DOHH2 (cell line): ENCODE data around the gene MSH2.

Experiments
- H3F3A ChIP-seq: fragments of 200-600 bp; sonication (generic), shearing (Covaris generic); 2 replicates; pipeline ENCODE4 v1.6.0; 2016; ENCODE audit warnings: antibody characterized with exemption, mild to moderate bottlenecking; ENCODE audit not compliant: control insufficient read depth, insufficient read depth
- H3K27ac ChIP-seq: fragments of 200-600 bp; sonication (generic); 2 replicates; pipeline ENCODE4 v1.5.1; 2014; ENCODE audit warnings: low read depth, mild to moderate bottlenecking, low read length, moderate library complexity
- H3K27me3 ChIP-seq: fragments of 200-600 bp; sonication (generic); 2 replicates; pipeline ENCODE4 v1.6.1; 2014; ENCODE audit warnings: mild to moderate bottlenecking, low read length, mixed read lengths; ENCODE audit not compliant: control insufficient read depth
- H3K36me3 ChIP-seq: fragments of 200-600 bp; sonication (generic); 2 replicates; pipeline ENCODE4 v1.6.1; 2014; ENCODE audit warnings: mild to moderate bottlenecking, low read length, moderate library complexity, mixed read lengths; ENCODE audit not compliant: control insufficient read depth
- H3K4me1 ChIP-seq: fragments of 200-600 bp; sonication (generic); 2 replicates; pipeline ENCODE4 v1.6.1; 2014; ENCODE audit warnings: mild to moderate bottlenecking, low read length, mixed read lengths; ENCODE audit not compliant: control insufficient read depth
- H3K4me2 ChIP-seq: fragments of 200-600 bp; sonication (generic); 2 replicates; pipeline ENCODE4 v1.6.0; 2014; ENCODE audit warnings: mild to moderate bottlenecking, low read length, moderate library complexity
- H3K4me3 ChIP-seq: fragments of 200-600 bp; sonication (generic); 2 replicates; pipeline ENCODE4 v1.5.1; 2014; ENCODE audit warnings: mild to moderate bottlenecking, low read length, mixed read lengths
- H3K79me2 ChIP-seq: fragments of 200-600 bp; sonication (generic); 2 replicates; pipeline ENCODE4 v1.6.1; 2014; ENCODE audit warnings: mild to moderate bottlenecking, low read length, mixed read lengths; ENCODE audit not compliant: control insufficient read depth
- H3K9me2 ChIP-seq: fragments of 200-600 bp; sonication (generic); replicated peaks from 2 replicates; pipeline ENCODE4 v1.6.1; 2014; ENCODE audit warnings: mild to moderate bottlenecking, low read length, mixed read lengths; ENCODE audit not compliant: control insufficient read depth
- H3K9me3 ChIP-seq: fragments of 200-600 bp; sonication (generic); 2 replicates; pipeline ENCODE4 v1.6.1; 2014; ENCODE audit warnings: antibody characterized with exemption, low read length, mixed read lengths; ENCODE audit not compliant: control insufficient read depth, insufficient read depth
- H4K20me1 ChIP-seq: fragments of 200-600 bp; sonication (generic); 2 replicates; pipeline ENCODE4 v1.6.0; 2014; ENCODE audit warnings: low read depth, mild to moderate bottlenecking, antibody characterized with exemption, low read length, moderate library complexity; ENCODE audit not compliant: control insufficient read depth, insufficient read depth
- CTCF ChIP-seq: fragments of 200-600 bp; sonication (generic); IDR thresholded peaks from one replicate; pipeline ENCODE4 v1.5.1; 2014; ENCODE audit warnings: antibody characterized with exemption, mild to moderate bottlenecking, low read depth, low read length; ENCODE audit not compliant: poor library complexity, severe bottlenecking
- EZH2phosphoT487 ChIP-seq: fragments of 200-600 bp; sonication (generic); IDR thresholded peaks from 2 replicates; pipeline ENCODE4 v1.6.1; 2017; ENCODE audit warnings: borderline replicate concordance, mild to moderate bottlenecking, antibody characterized with exemption, low read length, moderate library complexity, mixed read lengths

MSH2 gene

DNA sequence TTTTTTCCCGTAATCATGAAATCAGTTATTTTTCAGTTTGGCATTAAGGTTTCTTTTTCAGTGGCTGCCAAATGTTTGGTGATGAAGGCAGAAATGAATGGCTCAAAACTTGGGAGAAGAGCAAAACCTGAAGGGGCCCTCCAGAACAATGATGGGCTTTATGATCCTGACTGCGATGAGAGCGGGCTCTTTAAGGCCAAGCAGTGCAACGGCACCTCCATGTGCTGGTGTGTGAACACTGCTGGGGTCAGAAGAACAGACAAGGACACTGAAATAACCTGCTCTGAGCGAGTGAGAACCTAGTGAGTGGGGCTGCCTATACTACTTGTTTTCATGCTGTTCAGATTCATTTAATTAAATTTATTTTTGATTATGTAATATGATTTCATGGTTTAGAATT lies 29.2 kb upstream of the MSH2 start:
- Histone ChIP-seq H3K4me2 (no peak overlapping the region), H3K9me2 (no peaks in the 10 kb centered on the region), H3K36me3 (no peaks in the 10 kb centered on the region), H3F3A (no peaks in the 10 kb centered on the region), H3K27me3 (peaks cover 7% of the 10 kb centered on the region), H3K79me2 (no peaks in the 10 kb centered on the region), H3K9me3 (no peaks in the 10 kb centered on the region), H4K20me1 (no peaks in the 10 kb centered on the region), H3K27ac (no peak overlapping the region), H3K4me1 (no peaks in the 10 kb centered on the region), H3K4me3 (no peak overlapping the region)
- no peak for TF ChIP-seq CTCF
- no peak for TF ChIP-seq EZH2phosphoT487

- no peaks in the 10 kb centered on the region for H4K20me1 ChIP-seq
- H3K27me3 ChIP-seq = peaks cover 13% of the 10 kb centered on the region
- H3K4me2 ChIP-seq = no peak overlapping the region
- H3K36me3 ChIP-seq = no peaks in the 10 kb centered on the region
- TF ChIP-seq EZH2phosphoT487 = no peak
- no peak for TF ChIP-seq CTCF
- no peaks in the 10 kb centered on the region for H3K9me3 ChIP-seq
- no peaks in the 10 kb centered on the region for H3K4me1 ChIP-seq
- H3F3A ChIP-seq = no peaks in the 10 kb centered on the region
- H3K27ac ChIP-seq = no peak overlapping the region
- H3K9me2 ChIP-seq = no peaks in the 10 kb centered on the region
- H3K79me2 ChIP-seq = no peaks in the 10 kb centered on the region
- no peak overlapping the region for H3K4me3 ChIP-seq
Observed at GRCh38 chr2:47375307-47375706, 27.6 kb upstream of the MSH2 start.

DNA sequence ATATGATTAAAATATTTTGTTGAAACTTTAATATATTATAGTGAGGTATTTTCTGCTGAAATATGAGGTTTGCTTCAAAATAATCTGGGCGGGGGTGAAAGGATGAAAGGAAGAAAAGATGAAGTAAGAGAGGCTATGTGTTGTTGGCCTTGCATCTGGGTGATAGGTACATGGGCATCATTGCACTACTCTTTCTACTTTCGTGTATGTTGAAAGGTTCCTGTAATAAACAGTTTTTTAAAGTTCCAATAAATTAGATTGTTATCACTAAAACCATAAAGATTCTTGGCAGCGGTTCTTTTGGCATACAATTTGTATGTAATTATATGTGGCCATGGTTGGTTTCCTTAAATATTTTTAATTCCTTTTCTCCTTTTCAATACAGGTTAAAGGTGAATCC lies 23.6 kb upstream of the MSH2 start:
- H3K27ac ChIP-seq = no peak overlapping the region
- no peaks in the 10 kb centered on the region for H3K79me2 ChIP-seq
- no peaks in the 10 kb centered on the region for H3F3A ChIP-seq
- no peaks in the 10 kb centered on the region for H4K20me1 ChIP-seq
- no peaks in the 10 kb centered on the region for H3K4me1 ChIP-seq
- TF ChIP-seq EZH2phosphoT487 (no peak), CTCF (no peak)
- H3K9me2 ChIP-seq = no peaks in the 10 kb centered on the region
- peaks cover 10% of the 10 kb centered on the region; the same call in 1 of the 2 replicates for H3K27me3 ChIP-seq
- H3K4me3 ChIP-seq = no peak overlapping the region
- H3K9me3 ChIP-seq = no peaks in the 10 kb centered on the region
- no peak overlapping the region for H3K4me2 ChIP-seq
- no peaks in the 10 kb centered on the region for H3K36me3 ChIP-seq

DNA sequence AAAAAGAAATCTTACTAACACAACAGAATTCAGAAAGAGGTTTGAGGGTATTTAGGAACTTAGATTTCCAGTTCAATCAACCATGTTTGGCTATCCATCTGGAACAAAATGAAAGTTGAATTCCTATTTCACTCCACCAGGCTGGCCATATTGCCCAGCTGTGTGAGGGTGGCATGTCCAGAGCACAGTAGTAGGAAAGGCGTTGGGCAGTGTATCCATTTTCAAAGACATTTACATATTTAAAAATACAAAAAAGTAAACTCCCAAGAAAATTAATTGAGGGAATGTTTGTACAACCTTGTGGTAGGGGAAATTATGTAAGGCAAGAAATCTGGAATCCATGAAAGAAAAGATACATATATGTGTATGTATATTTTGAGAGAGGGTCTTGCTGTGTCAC lies 21.5 kb upstream of the MSH2 start:
- Histone ChIP-seq H4K20me1 (no peaks in the 10 kb centered on the region), H3K4me2 (no peak overlapping the region), H3K27ac (no peak overlapping the region), H3K9me2 (no peaks in the 10 kb centered on the region), H3K4me1 (no peaks in the 10 kb centered on the region), H3K79me2 (no peaks in the 10 kb centered on the region), H3K36me3 (no peaks in the 10 kb centered on the region), H3K9me3 (no peaks in the 10 kb centered on the region), H3K27me3 (peaks cover 11% of the 10 kb centered on the region), H3K4me3 (no peak overlapping the region), H3F3A (no peaks in the 10 kb centered on the region)
- TF ChIP-seq EZH2phosphoT487 (no peak), CTCF (no peak)
